Kidney capillary endothelial cell (primary cell): ENCODE results near the gene LRRC23.

Experiments used
- DNase-seq: peaks from one replicate; pipeline ENCODE4 v3.0.0-alpha.2; 2018; ENCODE audit warnings: low spot score

The LRRC23 gene

DNA sequence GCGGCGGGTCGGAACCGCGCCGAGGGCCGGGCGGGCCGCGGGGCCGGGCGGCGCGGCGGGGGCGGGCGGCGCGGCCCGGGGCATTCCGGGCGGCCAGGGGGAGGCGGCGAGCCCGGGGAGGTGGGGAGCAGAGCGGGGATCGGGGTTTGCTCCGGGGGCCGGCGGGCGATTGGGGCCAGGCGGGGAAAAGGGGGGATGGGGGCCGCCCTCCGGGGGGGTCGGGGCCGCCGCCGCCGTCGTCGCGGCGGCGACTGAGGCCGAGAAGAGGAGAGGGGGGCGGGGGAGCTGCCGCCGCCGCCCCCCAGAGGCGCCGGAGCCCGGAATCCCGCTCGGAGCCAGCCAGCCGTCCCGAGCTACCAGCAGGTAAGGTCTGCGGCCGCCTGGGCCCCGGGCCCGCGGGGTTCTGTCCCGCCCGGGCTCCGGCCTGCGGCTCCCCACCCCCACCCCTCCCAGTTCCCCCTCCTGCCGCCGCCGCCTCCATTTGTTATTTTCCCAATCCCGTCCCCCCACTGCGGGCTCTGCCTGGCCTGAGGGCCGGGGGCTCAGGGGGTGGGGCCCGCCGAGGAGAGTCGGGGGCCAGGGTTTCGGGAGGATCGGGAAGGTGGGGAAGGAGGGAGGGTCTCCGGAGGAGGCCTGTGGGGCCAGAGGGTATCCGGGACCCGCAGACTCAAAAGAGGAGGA lies 23.5 kb downstream of the LRRC23 start:
- DNase-seq: no peak

GRCh38 chr12:6928703-6929407 lies 24.2 kb downstream of the LRRC23 start:
- no peak for DNase-seq

- DNase-seq: no peak
These were observed 25.1 kb downstream of the LRRC23 start for GRCh38 chr12:6929466-6930452.

DNA sequence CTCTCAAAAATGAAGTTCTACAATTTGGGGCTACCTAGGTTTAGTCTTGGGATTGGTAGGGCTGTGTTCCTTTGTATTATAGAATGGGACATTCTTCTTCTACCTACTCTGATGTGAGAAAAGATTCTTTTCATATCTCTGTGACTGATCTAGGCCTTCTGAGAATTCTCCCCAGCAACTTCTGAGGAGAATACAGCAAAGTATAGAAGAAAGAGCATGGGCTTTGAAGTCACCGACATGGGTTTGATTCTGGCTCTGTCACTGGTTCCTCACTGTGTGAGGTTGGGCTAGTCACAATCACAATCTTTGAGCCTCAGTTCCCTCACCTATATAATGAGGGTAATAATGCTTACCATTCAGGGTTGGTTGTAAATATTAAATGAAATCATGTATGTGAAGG lies 28.1 kb downstream of the LRRC23 start:
- no peak for DNase-seq

DNA sequence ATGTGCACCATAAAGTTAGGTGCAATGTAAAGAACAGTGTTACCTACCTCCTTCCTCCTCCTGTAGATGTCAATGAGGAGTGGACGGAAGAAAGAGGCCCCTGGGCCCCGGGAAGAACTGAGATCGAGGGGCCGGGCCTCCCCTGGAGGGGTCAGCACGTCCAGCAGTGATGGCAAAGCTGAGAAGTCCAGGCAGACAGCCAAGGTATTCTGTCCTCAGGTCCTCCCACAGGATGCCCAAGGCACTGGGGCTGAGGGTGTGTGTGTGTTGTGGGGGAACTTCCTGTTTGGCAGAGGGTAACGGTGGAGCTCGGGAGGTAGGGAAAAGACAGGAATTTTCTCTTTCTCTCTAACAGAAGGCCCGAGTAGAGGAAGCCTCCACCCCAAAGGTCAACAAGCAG lies 29.5 kb downstream of the LRRC23 start:
- DNase-seq: no peak

DNA sequence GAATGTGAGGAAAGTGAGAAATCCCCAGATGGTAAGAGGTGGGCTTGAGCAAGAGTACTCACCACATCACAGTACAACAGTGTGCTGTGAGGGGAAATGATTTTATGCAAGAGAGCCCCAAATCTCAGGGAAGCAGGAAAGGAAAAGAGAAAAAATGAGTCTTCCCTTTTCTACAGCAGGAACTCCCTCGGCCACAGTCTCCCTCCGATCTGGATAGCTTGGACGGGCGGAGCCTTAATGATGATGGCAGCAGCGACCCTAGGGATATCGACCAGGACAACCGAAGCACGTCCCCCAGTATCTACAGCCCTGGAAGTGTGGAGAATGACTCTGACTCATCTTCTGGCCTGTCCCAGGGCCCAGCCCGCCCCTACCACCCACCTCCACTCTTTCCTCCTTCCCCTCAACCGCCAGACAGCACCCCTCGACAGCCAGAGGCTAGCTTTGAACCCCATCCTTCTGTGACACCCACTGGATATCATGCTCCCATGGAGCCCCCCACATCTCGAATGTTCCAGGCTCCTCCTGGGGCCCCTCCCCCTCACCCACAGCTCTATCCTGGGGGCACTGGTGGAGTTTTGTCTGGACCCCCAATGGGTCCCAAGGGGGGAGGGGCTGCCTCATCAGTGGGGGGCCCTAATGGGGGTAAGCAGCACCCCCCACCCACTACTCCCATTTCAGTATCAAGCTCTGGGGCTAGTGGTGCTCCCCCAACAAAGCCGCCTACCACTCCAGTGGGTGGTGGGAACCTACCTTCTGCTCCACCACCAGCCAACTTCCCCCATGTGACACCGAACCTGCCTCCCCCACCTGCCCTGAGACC lies 31.0 kb downstream of the LRRC23 start:
- no peak for DNase-seq

DNA sequence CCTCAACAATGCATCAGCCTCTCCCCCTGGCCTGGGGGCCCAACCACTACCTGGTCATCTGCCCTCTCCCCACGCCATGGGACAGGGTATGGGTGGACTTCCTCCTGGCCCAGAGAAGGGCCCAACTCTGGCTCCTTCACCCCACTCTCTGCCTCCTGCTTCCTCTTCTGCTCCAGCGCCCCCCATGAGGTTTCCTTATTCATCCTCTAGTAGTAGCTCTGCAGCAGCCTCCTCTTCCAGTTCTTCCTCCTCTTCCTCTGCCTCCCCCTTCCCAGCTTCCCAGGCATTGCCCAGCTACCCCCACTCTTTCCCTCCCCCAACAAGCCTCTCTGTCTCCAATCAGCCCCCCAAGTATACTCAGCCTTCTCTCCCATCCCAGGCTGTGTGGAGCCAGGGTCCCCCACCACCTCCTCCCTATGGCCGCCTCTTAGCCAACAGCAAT lies 31.6 kb downstream of the LRRC23 start:
- DNase-seq: no peak

- DNase-seq: no peak
These were observed 32.2 kb downstream of the LRRC23 start for GRCh38 chr12:6936636-6937480.

DNA sequence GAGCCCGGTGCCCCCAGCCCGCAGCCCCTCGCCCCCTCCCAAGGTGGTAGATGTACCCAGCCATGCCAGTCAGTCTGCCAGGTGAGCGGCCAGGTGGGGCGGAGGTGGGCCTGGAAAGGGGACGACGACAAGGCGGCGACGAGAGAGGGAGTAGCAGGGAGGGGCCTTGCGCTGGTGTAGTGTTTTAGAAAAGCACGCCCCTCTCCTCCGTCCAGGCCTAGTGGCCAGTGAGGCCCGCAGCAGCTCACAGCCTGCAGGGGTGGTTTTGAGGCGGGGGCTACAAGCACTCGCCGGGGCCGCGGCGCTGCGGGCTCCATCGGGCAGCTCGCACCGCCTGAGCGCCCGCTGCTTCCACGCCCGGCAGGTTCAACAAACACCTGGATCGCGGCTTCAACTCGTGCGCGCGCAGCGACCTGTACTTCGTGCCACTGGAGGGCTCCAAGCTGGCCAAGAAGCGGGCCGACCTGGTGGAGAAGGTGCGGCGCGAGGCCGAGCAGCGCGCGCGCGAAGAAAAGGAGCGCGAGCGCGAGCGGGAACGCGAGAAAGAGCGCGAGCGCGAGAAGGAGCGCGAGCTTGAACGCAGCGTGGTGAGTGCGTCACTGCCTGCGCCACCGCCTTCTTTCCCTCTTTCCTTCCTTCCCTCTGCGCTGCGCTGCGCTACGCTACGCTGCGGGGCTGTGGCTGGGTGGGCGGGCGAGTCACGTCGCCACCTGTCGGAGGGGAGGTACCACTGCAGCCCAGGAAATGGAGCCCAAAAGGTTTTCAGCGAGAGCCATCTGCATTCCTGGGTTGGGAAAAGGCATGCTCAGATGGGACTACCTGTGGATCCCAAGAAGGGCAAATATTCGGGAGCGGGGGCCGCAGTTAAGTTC lies 33.1 kb downstream of the LRRC23 start:
- peak; percentile 81 for DNase-seq

DNA sequence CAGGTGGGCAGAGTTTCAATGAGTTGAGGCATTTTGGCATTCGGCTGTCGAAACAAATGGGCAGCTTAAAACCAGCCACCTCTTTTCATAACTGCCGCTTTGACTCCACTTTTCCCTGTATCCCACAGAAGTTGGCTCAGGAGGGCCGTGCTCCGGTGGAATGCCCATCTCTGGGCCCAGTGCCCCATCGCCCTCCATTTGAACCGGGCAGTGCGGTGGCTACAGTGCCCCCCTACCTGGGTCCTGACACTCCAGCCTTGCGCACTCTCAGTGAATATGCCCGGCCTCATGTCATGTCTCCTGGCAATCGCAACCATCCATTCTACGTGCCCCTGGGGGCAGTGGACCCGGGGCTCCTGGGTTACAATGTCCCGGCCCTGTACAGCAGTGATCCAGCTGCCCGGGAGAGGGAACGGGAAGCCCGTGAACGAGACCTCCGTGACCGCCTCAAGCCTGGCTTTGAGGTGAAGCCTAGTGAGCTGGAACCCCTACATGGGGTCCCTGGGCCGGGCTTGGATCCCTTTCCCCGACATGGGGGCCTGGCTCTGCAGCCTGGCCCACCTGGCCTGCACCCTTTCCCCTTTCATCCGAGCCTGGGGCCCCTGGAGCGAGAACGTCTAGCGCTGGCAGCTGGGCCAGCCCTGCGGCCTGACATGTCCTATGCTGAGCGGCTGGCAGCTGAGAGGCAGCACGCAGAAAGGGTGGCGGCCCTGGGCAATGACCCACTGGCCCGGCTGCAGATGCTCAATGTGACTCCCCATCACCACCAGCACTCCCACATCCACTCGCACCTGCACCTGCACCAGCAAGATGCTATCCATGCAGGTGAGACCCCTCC lies 34.0 kb downstream of the LRRC23 start:
- DNase-seq: no peak

DNA sequence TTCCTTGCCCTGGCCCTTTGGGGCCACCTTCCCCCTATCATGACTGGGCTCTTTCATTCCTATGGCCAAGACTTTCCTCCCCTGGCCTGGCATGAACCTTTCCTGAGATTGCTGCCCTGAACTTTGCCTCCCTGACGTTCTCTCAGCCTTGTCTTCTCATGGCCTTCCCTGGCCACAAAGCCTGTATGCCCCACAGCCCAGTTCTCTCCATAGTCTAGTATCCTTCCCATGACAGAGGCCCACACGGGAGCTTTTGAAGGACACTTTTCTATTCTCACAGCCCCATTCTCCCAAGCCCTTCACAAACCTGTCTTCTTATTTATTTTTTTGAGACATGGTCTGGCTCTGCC lies 34.5 kb downstream of the LRRC23 start:
- DNase-seq: no peak

GRCh38 chr12:6941267-6941666 lies 36.6 kb downstream of the LRRC23 start:
- no peak for DNase-seq

DNA sequence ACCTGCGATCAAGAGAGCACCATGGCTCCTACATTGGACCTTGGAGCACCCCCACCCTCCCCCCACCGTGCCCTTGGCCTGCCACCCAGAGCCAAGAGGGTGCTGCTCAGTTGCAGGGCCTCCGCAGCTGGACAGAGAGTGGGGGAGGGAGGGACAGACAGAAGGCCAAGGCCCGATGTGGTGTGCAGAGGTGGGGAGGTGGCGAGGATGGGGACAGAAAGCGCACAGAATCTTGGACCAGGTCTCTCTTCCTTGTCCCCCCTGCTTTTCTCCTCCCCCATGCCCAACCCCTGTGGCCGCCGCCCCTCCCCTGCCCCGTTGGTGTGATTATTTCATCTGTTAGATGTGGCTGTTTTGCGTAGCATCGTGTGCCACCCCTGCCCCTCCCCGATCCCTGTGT lies 37.2 kb downstream of the LRRC23 start:
- no peak for DNase-seq

- DNase-seq: no peak
These were observed 37.7 kb downstream of the LRRC23 start for GRCh38 chr12:6942331-6942665.

DNA sequence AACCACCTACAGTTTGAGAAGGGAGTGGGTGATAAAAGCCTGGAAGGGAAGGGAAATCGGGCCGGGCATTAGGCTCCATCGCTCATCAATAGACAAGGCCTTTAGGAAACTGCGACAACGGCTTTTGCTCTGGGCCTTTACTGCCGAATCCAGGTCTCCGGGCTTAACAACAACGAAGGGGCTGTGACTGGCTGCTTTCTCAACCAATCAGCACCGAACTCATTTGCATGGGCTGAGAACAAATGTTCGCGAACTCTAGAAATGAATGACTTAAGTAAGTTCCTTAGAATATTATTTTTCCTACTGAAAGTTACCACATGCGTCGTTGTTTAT lies 38.7 kb downstream of the LRRC23 start:
- peak; percentile 88 for DNase-seq

DNA sequence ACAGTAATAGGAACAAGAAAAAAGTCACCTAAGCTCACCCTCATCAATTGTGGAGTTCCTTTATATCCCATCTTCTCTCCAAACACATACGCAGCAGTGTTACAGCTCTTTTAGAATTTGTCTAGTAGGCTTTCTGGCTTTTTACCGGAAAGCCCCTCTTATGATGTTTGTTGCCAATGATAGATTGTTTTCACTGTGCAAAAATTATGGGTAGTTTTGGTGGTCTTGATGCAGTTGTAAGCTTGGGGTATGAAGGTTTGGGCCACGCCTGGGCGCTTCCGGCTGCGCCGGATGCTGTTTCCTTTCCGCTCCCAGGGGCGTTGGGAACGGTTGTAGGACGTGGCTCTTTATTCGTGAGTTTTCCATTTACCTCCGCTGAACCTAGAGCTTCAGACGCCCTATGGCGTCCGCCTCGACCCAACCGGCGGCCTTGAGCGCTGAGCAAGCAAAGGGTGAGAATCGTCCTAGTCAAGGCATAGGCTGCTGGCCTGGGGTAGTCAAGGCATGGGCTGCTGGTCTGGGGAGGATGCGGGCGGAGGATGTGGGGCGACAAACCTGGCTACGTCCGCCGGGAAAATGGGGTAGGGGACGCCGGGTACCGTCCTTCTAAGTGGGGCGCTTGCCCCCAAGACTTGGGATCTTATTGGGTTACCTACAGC lies 39.2 kb downstream of the LRRC23 start, which contains the start of the genes C12orf57 and RNU7-1:
Gene C12orf57, plus strand, starts transcription at position 301 of the 659 bp plus-strand sequence. Its CDS starts 100 bp downstream, at position 401.
Gene RNU7-1, plus strand, starts transcription at position 95 of the 659 bp plus-strand sequence.
- peak; percentile 96 for DNase-seq

DNA sequence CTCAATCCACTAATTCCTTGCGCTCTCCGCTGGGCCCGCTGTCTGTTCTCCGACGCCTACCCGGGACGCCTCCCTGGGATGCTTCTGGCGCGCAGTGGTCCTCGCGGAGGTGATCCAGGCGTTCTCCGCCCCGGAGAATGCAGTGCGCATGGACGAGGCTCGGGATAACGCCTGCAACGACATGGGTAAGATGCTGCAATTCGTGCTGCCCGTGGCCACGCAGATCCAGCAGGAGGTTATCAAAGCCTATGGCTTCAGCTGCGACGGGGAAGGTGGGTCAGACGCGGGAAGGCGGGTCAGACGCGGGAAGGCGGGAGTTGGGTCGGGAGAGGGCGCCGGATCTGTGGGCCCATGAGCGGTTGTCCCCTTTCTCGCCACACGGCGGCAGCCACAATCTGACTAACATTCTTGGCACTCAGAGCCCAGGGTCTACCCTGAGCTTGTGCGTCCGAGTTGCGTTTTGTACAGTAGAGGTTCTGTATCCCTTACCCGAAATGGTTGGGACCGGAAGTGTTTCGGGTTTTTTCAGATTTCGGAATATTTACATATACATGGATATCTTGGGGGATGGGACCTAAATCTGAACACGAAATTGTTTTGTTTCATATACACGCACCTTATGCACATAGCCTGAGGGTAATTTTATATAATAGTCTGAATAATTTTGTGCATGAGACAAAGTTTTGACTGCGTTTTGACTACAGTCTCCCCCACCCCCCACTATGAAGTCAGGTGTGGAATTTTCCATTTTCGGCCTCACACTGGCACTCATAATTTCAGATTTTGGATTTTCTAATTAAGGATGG lies 40.0 kb downstream of the LRRC23 start:
- peak; percentile 87 for DNase-seq

DNA sequence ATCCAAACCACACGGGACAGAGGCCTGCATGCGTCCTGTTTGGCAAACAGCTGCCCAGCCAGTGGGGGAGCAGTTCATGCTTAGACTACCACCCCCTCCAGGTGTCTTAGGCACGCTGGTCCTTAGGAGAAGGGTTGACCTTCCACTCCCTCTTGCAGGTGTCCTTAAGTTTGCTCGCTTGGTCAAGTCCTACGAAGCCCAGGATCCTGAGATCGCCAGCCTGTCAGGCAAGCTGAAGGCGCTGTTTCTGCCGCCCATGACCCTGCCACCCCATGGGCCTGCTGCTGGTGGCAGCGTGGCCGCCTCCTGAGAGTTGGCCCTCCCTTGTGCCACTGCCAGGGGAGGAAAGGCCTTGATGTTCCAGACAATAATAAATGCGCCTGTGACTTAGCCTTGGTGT lies 41.0 kb downstream of the LRRC23 start:
- DNase-seq: no peak
